Stimulated activated CD4-positive, alpha-beta T cell treated with anti-CD3 and anti-CD28 coated beads, Interleukin-1b, Interleukin-23, amount 100 ng/mL, for 4 hours (primary cell): Measurements from ENCODE around the gene TEX44.

Experiments
- DNase-seq, 2 donors: peaks; one replicate each; pipeline ENCODE4 v3.0.0-alpha.2; 2020; ENCODE audit warnings: low read depth in 2 of 2

Gene TEX44

GRCh38 chr2:231604685-231605606 lies 12.3 kb downstream of the TEX44 start:
- peak; percentile 86 to 93 for DNase-seq

- no peak for DNase-seq
Measured at GRCh38 chr2:231605607-231606091, 13.0 kb downstream of the TEX44 start.

- DNase-seq: no peak
Measured at GRCh38 chr2:231606941-231607340, 14.3 kb downstream of the TEX44 start.

- DNase-seq: peak; percentile 28 to 34
Measured at GRCh38 chr2:231611273-231612108, 18.8 kb downstream of the TEX44 start.

- DNase-seq: no peak
Measured at GRCh38 chr2:231612109-231612455, 19.4 kb downstream of the TEX44 start.

GRCh38 chr2:231612456-231613330 lies 20.0 kb downstream of the TEX44 start:
- peak; percentile 90 to 93 for DNase-seq

- no peak for DNase-seq
Measured at GRCh38 chr2:231613331-231613662, 20.6 kb downstream of the TEX44 start.

- peak; percentile 65 to 79 for DNase-seq
Measured at GRCh38 chr2:231613663-231614558, 21.2 kb downstream of the TEX44 start.

- peak; percentile 44 to 55 for DNase-seq
Measured at GRCh38 chr2:231614559-231615057, 21.9 kb downstream of the TEX44 start.

- DNase-seq: no peak
Measured at GRCh38 chr2:231615058-231615671, 22.5 kb downstream of the TEX44 start.

- DNase-seq: no peak
Measured at GRCh38 chr2:231616296-231616695, 23.6 kb downstream of the TEX44 start.

GRCh38 chr2:231617059-231617926 lies 24.6 kb downstream of the TEX44 start:
- DNase-seq: no peak

GRCh38 chr2:231621051-231621879 lies 28.6 kb downstream of the TEX44 start:
- DNase-seq: no peak

GRCh38 chr2:231622963-231623362 lies 30.3 kb downstream of the TEX44 start:
- no peak for DNase-seq

- DNase-seq: no peak
Measured at GRCh38 chr2:231626449-231626848, 33.8 kb downstream of the TEX44 start.

- no peak for DNase-seq
Measured at GRCh38 chr2:231627384-231628120, 34.9 kb downstream of the TEX44 start.

- DNase-seq: no peak
Measured at GRCh38 chr2:231632559-231633142, 40.0 kb downstream of the TEX44 start.
